ENCODE results near the gene TENM3. TPM values are rescaled to one million over a fixed set of nuclear protein-coding genes. Genes with fewer than 3 reads are reported as not detected.

Gene TENM3
- total RNA-seq, 1 experiment from 2014 or later, result 0.87 TPM

GRCh38 chr4:182338746-182339145, 95.5 kb downstream of the TENM3 start:
- no peak overlapping the region for H3K4me2 ChIP-seq (ENCODE audit: low read length)
- DNase-seq (no peak), ATAC-seq (no peak)
- H3K9me2 ChIP-seq (replicated peaks; ENCODE audit: low read length), result no peaks in the 10 kb centered on the region
- H3K9me3 ChIP-seq (ENCODE audit: low read length), result no peaks in the 10 kb centered on the region
- TF ChIP-seq EZH2 (IDR thresholded peaks at IDR 0.05; ENCODE audit: low read length, unreplicated experiment) (no peak), CTCF (conservative IDR thresholded peaks at IDR 0.05; ENCODE audit: low read depth, low read length) (no peak), EZH2phosphoT487 (IDR thresholded peaks at IDR 0.05; ENCODE audit: borderline replicate concordance, low read length) (no peak)
- H3K27ac ChIP-seq (ENCODE audit: low read length), result no peak overlapping the region
- intact Hi-C loops (cut with micrococcal nuclease), result no loop called here
- H3K9ac ChIP-seq (ENCODE audit: low read length), result no peak overlapping the region
- BruUV-seq (replicated peaks), result no TSS peak
- ChIA-PET CTCF (no interaction called here), POLR2A (ENCODE audit: unreplicated experiment) (no interaction called here)
- no peaks in the 10 kb centered on the region for H3F3A ChIP-seq (ENCODE audit: low read length, unreplicated experiment)
- no peaks in the 10 kb centered on the region for H3K4me1 ChIP-seq (ENCODE audit: insufficient read depth, low read length)
- no peak overlapping the region for H2AFZ ChIP-seq (ENCODE audit: low read length)
- H3K4me3 ChIP-seq (ENCODE audit: low read length), result no peak overlapping the region
- no peaks in the 10 kb centered on the region for H3K79me2 ChIP-seq (ENCODE audit: low read length)
- H3K27me3 ChIP-seq (ENCODE audit: low read length), result no peaks in the 10 kb centered on the region
- H4K20me1 ChIP-seq (ENCODE audit: low read length), result no peaks in the 10 kb centered on the region
- no peaks in the 10 kb centered on the region for H3K36me3 ChIP-seq (ENCODE audit: low read depth, low read length)

GRCh38 chr4:182339221-182339641, 96.0 kb downstream of the TENM3 start:
- H3K9ac ChIP-seq (ENCODE audit: low read length), result no peak overlapping the region

More at GRCh38 chr4:182339221-182339641, 96.0 kb downstream of the TENM3 start:
- no peaks in the 10 kb centered on the region for H3K27me3 ChIP-seq (ENCODE audit: low read length)
- POLR2A ChIA-PET (ENCODE audit: unreplicated experiment), result no interaction called here
- H3K9me3 ChIP-seq (ENCODE audit: low read length), result no peaks in the 10 kb centered on the region
- H3K79me2 ChIP-seq (ENCODE audit: low read length), result no peaks in the 10 kb centered on the region
- no peaks in the 10 kb centered on the region for H3K4me1 ChIP-seq (ENCODE audit: insufficient read depth, low read length)
- TF ChIP-seq EZH2phosphoT487 (IDR thresholded peaks at IDR 0.05; ENCODE audit: borderline replicate concordance, low read length), result no peak
- no peak for TF ChIP-seq CTCF (conservative IDR thresholded peaks at IDR 0.05; ENCODE audit: low read depth, low read length)
- TF ChIP-seq EZH2 (IDR thresholded peaks at IDR 0.05; ENCODE audit: low read length, unreplicated experiment), result no peak
- H3K27ac ChIP-seq (ENCODE audit: low read length), result no peak overlapping the region
- DNase-seq (no peak), ATAC-seq (no peak)
- CTCF ChIA-PET, result no interaction called here
- H4K20me1 ChIP-seq (ENCODE audit: low read length), result no peaks in the 10 kb centered on the region
- no peaks in the 10 kb centered on the region for H3F3A ChIP-seq (ENCODE audit: low read length, unreplicated experiment)
- H2AFZ ChIP-seq (ENCODE audit: low read length), result no peak overlapping the region
- intact Hi-C loops (cut with micrococcal nuclease), result no loop called here
- H3K36me3 ChIP-seq (ENCODE audit: low read depth, low read length), result no peaks in the 10 kb centered on the region
- H3K9me2 ChIP-seq (replicated peaks; ENCODE audit: low read length), result no peaks in the 10 kb centered on the region
- no peak overlapping the region for H3K4me2 ChIP-seq (ENCODE audit: low read length)
- no peak overlapping the region for H3K4me3 ChIP-seq (ENCODE audit: low read length)
- BruUV-seq (replicated peaks), result no TSS peak
